ENCODE results near the gene DNPH1. TPM values are rescaled to one million over a fixed set of nuclear protein-coding genes. Genes with fewer than 3 reads are reported as not detected.

The DNPH1 gene
- total RNA-seq, 1 donor from 2014 or later: 71.6 TPM

- Mint-ChIP-seq H3K9me3 (no peaks in the 10 kb centered on the region), H3K27me3 (ENCODE audit: insufficient read depth) (peaks cover 67% of the 10 kb centered on the region), H3K4me3 (no peak overlapping the region), H3K36me3 (ENCODE audit: low read depth) (no peaks in the 10 kb centered on the region), H3K27ac (no peak overlapping the region), H3K4me1 (ENCODE audit: low read depth) (peaks cover 15% of the 10 kb centered on the region)
- no peak for DNase-seq (ENCODE audit: low spot score)
- intact Hi-C loops (cut with micrococcal nuclease): no loop called here
Measured at GRCh38 chr6:43271103-43271815, 42.0 kb upstream of the DNPH1 start.

- H3K27ac Mint-ChIP-seq: no peak overlapping the region
- intact Hi-C loops (cut with micrococcal nuclease): no loop called here
- peaks cover 57% of the 10 kb centered on the region for H3K27me3 Mint-ChIP-seq (ENCODE audit: insufficient read depth)
- H3K36me3 Mint-ChIP-seq (ENCODE audit: low read depth): no peaks in the 10 kb centered on the region
- no peaks in the 10 kb centered on the region for H3K9me3 Mint-ChIP-seq
- peak overlapping the region; percentile 65 for H3K4me3 Mint-ChIP-seq
- H3K4me1 Mint-ChIP-seq (ENCODE audit: low read depth): peaks cover 9% of the 10 kb centered on the region
- DNase-seq (ENCODE audit: low spot score): peak; percentile 24
Measured at GRCh38 chr6:43269273-43270007, 40.2 kb upstream of the DNPH1 start.

GRCh38 chr6:43268782-43269272 lies 39.5 kb upstream of the DNPH1 start:
- H3K9me3 Mint-ChIP-seq: no peaks in the 10 kb centered on the region
- H3K27me3 Mint-ChIP-seq (ENCODE audit: insufficient read depth): peaks cover 53% of the 10 kb centered on the region
- no peak for DNase-seq (ENCODE audit: low spot score)
- H3K4me3 Mint-ChIP-seq: peak overlapping the region; percentile 65
- H3K27ac Mint-ChIP-seq: no peak overlapping the region
- intact Hi-C loops (cut with micrococcal nuclease): no loop called here
- H3K4me1 Mint-ChIP-seq (ENCODE audit: low read depth): peaks cover 9% of the 10 kb centered on the region
- no peaks in the 10 kb centered on the region for H3K36me3 Mint-ChIP-seq (ENCODE audit: low read depth)

DNA sequence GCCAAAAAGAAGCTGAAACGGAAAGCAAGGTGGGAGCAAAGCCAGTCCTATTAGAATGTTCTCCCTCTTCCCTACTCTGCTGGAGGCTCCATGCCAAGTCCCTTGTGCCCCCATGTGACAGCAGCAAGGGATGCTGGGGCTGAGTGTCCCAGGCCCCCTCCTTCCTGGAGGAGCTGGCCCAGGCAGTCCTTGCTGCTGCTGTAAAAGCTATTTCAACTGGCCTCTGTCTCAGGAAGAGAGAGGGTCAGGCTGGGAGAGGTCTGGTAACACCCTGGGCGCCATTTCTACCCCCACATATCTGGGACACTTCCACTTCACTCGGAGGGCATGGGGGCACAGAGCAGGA lies 39.0 kb upstream of the DNPH1 start:
- Mint-ChIP-seq H3K36me3 (ENCODE audit: low read depth) (no peaks in the 10 kb centered on the region), H3K27me3 (ENCODE audit: insufficient read depth) (peaks cover 53% of the 10 kb centered on the region), H3K4me1 (ENCODE audit: low read depth) (peaks cover 13% of the 10 kb centered on the region), H3K4me3 (no peak overlapping the region), H3K27ac (no peak overlapping the region), H3K9me3 (no peaks in the 10 kb centered on the region)
- intact Hi-C loops (cut with micrococcal nuclease): no loop called here
- DNase-seq (ENCODE audit: low spot score): no peak

DNA sequence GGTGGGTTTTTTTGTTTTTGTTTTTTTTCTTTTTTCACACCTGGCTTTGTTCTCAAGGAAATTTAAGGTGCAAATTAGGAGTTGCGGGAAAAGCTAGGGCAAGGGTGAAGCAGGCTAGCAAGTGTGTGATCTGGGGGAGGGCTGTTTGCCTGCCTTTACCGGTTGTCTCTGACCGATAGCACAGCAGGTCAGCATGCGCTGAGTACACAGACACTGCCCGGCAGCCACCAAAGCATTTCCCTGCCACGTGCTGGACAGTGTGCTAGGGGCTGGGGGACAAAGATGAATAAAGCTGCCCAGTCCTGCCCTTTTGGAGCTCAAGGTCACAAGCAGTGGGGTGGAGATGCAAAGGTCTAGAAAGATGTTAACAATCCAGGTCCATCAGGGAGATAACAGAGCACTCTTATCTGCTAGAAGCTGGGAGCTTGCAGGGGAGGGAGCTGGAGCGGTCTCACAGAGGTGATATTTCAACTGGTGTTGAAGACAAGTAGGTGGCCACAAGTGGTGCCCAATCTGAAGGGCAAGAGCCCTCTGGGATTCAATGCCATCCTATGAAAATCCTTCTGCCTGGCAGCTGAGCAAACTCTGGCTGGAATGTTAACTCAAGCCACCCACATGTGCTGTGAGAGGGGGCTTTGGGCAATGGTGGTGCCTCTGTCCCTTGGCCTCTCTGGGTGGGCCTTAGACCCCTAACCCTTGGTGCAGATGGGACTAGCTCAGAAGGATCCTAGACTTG lies 38.5 kb upstream of the DNPH1 start:
- no peak for DNase-seq (ENCODE audit: low spot score)
- H3K9me3 Mint-ChIP-seq: no peaks in the 10 kb centered on the region
- H3K27me3 Mint-ChIP-seq (ENCODE audit: insufficient read depth): peaks cover 48% of the 10 kb centered on the region
- no peaks in the 10 kb centered on the region for H3K36me3 Mint-ChIP-seq (ENCODE audit: low read depth)
- no peak overlapping the region for H3K27ac Mint-ChIP-seq
- intact Hi-C loops (cut with micrococcal nuclease): no loop called here
- no peak overlapping the region for H3K4me3 Mint-ChIP-seq
- H3K4me1 Mint-ChIP-seq (ENCODE audit: low read depth): peaks cover 14% of the 10 kb centered on the region

DNA sequence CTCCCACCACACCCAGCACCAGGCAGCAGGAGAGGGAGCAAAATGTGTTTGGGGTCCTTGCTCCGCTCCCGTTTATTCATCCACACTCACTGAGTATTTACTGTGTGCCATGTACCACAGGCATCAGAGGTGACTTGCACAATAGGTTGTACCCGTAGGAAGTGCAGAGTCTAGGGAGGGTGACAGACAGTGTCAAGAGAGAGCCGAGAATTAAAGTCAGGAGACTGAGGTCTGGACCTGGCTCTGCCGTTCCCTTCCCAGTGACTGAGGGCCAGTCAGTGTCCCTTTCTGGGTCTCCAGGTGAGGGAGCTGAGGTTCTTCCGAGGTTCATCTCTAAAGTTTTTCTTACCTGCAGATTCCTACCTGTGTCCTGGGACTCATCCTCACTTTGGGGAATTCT lies 36.3 kb upstream of the DNPH1 start:
- Mint-ChIP-seq H3K4me1 (ENCODE audit: low read depth) (peaks cover 14% of the 10 kb centered on the region), H3K27ac (no peak overlapping the region), H3K27me3 (ENCODE audit: insufficient read depth) (peaks cover 37% of the 10 kb centered on the region), H3K4me3 (no peak overlapping the region), H3K9me3 (no peaks in the 10 kb centered on the region), H3K36me3 (ENCODE audit: low read depth) (no peaks in the 10 kb centered on the region)
- DNase-seq (ENCODE audit: low spot score): no peak
- intact Hi-C loops (cut with micrococcal nuclease): no loop called here

DNA sequence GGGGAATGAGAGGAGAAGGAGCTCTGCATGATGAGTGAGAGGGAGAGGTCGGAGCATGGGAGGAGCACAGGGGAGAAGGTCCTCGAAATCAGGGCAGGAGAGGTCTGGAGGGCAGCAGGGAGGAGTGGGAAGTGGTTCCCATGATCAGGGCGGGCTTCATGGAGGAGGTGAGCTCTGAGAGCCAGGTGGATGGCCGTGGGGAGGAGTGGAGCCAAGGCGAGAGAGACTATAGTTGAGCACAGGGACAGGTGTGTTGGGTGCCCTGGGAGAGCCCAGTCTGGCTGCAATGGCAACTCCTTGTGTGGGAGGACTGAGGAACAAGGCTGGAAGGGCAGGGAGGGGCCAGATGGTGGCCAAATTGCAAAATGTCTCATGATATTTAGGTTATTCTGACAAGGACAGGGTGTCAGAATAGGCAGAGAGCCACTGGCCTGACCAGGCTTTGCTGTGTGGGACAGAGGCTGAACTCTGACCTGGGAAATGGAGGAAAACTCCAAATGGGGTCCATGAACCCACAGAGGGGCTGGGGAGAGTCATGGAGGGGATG lies 35.4 kb upstream of the DNPH1 start:
- Mint-ChIP-seq H3K27ac (no peak overlapping the region), H3K4me3 (no peak overlapping the region), H3K27me3 (ENCODE audit: insufficient read depth) (peaks cover 30% of the 10 kb centered on the region), H3K4me1 (ENCODE audit: low read depth) (peaks cover 14% of the 10 kb centered on the region), H3K9me3 (no peaks in the 10 kb centered on the region), H3K36me3 (ENCODE audit: low read depth) (no peaks in the 10 kb centered on the region)
- DNase-seq (ENCODE audit: low spot score): no peak
- intact Hi-C loops (cut with micrococcal nuclease): no loop called here

- no peaks in the 10 kb centered on the region for H3K36me3 Mint-ChIP-seq (ENCODE audit: low read depth)
- H3K4me3 Mint-ChIP-seq: no peak overlapping the region
- H3K27me3 Mint-ChIP-seq (ENCODE audit: insufficient read depth): peaks cover 23% of the 10 kb centered on the region
- intact Hi-C loops (cut with micrococcal nuclease): loop anchor here (1.0 kb wide), 3 partner anchors 71 to 243 kb away; no protein-coding TSS in a partner anchor
- H3K27ac Mint-ChIP-seq: no peak overlapping the region
- peak; percentile 67 for DNase-seq (ENCODE audit: low spot score)
- H3K4me1 Mint-ChIP-seq (ENCODE audit: low read depth): peaks cover 5% of the 10 kb centered on the region
- H3K9me3 Mint-ChIP-seq: no peaks in the 10 kb centered on the region
Measured at GRCh38 chr6:43263314-43264178, 34.3 kb upstream of the DNPH1 start.

GRCh38 chr6:43262780-43263313 lies 33.6 kb upstream of the DNPH1 start:
- DNase-seq (ENCODE audit: low spot score): no peak
- Mint-ChIP-seq H3K9me3 (no peaks in the 10 kb centered on the region), H3K4me3 (no peak overlapping the region), H3K27ac (no peak overlapping the region), H3K36me3 (ENCODE audit: low read depth) (no peaks in the 10 kb centered on the region), H3K4me1 (ENCODE audit: low read depth) (peaks cover 10% of the 10 kb centered on the region), H3K27me3 (ENCODE audit: insufficient read depth) (peaks cover 16% of the 10 kb centered on the region)
- intact Hi-C loops (cut with micrococcal nuclease): loop anchor here (1.0 kb wide), 3 partner anchors 71 to 243 kb away; no protein-coding TSS in a partner anchor

DNA sequence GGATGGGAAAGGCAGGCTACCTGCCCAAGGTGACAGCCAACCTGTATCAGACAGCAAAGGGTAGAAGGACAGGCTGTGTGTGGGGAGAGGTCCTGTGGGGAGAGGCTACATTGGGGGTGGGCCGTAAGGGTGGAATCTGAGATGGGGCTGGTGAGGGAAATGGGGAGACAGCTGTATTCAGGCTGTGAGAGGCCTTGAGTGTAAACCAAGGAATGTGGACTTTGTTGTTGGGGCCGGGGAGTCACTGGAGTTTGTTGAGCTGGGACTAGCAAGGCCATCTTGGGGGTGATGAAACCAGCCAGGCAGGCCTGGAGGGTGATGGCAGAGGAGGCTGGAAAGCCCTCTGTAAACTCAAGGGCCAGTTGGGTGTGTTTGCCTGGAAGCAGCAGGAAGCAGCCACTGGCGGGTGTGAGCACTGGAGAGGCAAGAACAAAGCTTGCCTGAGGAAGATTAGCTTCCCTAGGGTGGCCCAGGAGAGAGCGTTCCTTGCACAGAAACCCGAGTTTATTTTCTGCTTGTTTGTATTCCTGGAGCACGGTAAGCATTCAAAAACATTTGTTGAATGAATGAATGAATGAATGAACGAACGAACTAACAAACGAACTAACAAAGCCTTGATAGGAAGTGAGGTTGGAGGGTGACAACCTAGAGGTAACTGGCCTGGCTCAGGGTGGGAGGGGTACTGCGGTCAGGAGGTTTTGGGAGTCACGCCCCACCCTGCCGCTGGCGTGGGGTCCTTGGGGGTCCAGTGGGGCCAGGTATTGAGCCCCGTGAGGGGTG lies 32.9 kb upstream of the DNPH1 start:
- Mint-ChIP-seq H3K36me3 (ENCODE audit: low read depth) (no peaks in the 10 kb centered on the region), H3K4me3 (no peak overlapping the region), H3K27ac (peak overlapping the region; percentile 32), H3K4me1 (ENCODE audit: low read depth) (peaks cover 16% of the 10 kb centered on the region), H3K9me3 (no peaks in the 10 kb centered on the region), H3K27me3 (ENCODE audit: insufficient read depth) (peaks cover 9% of the 10 kb centered on the region)
- intact Hi-C loops (cut with micrococcal nuclease): no loop called here
- DNase-seq (ENCODE audit: low spot score): no peak

- peaks cover 8% of the 10 kb centered on the region for H3K27me3 Mint-ChIP-seq (ENCODE audit: insufficient read depth)
- peaks cover 23% of the 10 kb centered on the region for H3K4me1 Mint-ChIP-seq (ENCODE audit: low read depth)
- H3K9me3 Mint-ChIP-seq: no peaks in the 10 kb centered on the region
- no peak overlapping the region for H3K27ac Mint-ChIP-seq
- DNase-seq (ENCODE audit: low spot score): no peak
- H3K4me3 Mint-ChIP-seq: no peak overlapping the region
- intact Hi-C loops (cut with micrococcal nuclease): no loop called here
- no peaks in the 10 kb centered on the region for H3K36me3 Mint-ChIP-seq (ENCODE audit: low read depth)
Measured at GRCh38 chr6:43261198-43261597, 31.9 kb upstream of the DNPH1 start.

Data from activated T-helper 1 cell treated with anti-CD3 and anti-CD28 coated beads, Interleukin-12 subunit alpha, Interleukin-12 subunit beta, Interleukin-2, Interleukin-4 antibody, amounts not matched to agents 30 ng/mL and 10 ng/mL and 1 ng/mL, durations not matched to agents 14 hours and 24 hours and 36 hours (primary cell).